Measurements from ENCODE around the gene CCDC73. TPM values are rescaled to one million over a fixed set of nuclear protein-coding genes. Genes with fewer than 3 reads are reported as not detected.

Gene CCDC73
- total RNA-seq, 4 donors from 2014 or later, result not detected

DNA sequence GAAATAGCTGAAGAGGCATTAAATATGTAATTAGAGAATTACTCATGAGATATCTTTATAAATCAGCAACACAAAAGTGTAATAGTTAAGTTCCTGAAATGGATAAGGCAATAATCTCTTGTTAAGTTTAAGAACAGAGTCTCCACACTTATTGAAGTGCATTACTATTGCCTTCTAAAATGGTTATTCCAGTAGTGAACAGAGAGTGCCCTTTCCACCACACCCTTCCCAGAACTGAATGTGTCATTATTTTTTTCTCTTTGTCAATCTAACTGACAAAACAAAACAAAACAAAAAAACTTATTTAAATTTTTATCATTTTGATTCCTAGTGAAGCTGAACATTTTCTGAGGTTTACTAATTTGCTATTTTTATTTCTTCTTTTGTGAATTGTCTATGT, 26.0 kb upstream of the CCDC73 start:
- intact Hi-C loops (cut with DNase I; ENCODE audit: low total_unique reads), result no loop called here
- H3K4me3 ChIP-seq (ENCODE audit: low read depth, poor library complexity, severe bottlenecking), result no peak overlapping the region
- TF ChIP-seq, protein P1, sequence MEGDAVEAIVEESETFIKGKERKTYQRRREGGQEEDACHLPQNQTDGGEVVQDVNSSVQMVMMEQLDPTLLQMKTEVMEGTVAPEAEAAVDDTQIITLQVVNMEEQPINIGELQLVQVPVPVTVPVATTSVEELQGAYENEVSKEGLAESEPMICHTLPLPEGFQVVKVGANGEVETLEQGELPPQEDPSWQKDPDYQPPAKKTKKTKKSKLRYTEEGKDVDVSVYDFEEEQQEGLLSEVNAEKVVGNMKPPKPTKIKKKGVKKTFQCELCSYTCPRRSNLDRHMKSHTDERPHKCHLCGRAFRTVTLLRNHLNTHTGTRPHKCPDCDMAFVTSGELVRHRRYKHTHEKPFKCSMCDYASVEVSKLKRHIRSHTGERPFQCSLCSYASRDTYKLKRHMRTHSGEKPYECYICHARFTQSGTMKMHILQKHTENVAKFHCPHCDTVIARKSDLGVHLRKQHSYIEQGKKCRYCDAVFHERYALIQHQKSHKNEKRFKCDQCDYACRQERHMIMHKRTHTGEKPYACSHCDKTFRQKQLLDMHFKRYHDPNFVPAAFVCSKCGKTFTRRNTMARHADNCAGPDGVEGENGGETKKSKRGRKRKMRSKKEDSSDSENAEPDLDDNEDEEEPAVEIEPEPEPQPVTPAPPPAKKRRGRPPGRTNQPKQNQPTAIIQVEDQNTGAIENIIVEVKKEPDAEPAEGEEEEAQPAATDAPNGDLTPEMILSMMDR (IDR thresholded peaks at IDR 0.05), result no peak
- no peak for TF ChIP-seq POLR2A (IDR thresholded peaks at IDR 0.05)
- no peak for DNase-seq (ENCODE audit: low spot score in 2 of 2)

DNA sequence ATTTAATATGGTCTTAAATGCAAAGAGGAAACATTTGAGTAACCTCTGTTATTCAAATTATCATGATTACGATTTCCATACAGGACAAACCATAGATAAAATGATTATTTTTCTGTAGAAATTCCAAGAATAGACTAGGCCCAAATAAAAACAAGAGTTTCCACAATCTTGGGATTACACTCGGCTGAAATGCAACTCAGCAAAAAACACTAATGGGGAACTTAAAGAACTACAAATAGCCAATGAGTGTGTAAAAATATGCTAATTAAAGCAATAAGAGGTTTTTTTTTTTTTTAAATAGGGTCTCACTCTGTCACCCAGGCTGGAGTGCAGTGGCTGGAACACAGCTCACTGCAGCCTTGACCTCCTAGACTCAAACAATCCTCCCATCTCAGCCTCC, 24.7 kb upstream of the CCDC73 start:
- TF ChIP-seq, protein P1 (IDR thresholded peaks at IDR 0.05), result no peak
- TF ChIP-seq POLR2A (IDR thresholded peaks at IDR 0.05), result no peak
- no peak overlapping the region for H3K4me3 ChIP-seq (ENCODE audit: low read depth, poor library complexity, severe bottlenecking)
- intact Hi-C loops (cut with DNase I; ENCODE audit: low total_unique reads), result no loop called here
- no peak for DNase-seq (ENCODE audit: low spot score in 2 of 2)
- WGBS, 2 donors, result 81 to 82% methylated on average over 2 of the region's 2 CpGs

DNA sequence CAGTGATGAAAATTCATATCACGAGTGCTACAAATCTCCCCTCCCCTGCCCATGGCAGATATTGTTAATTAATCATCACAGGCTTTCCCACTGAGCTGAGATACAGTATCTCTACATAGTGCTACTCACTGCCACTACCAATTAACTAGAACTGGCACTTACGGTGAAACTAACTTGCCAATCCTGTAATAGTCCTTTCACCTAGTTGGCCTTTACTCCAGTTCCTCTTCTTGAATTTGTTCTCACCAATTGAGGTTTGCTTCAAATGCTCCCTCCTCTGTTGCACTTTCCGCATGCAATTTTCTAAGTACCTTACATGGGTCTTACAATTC, 23.4 kb upstream of the CCDC73 start:
- intact Hi-C loops (cut with DNase I; ENCODE audit: low total_unique reads), result no loop called here
- TF ChIP-seq, protein P1 (IDR thresholded peaks at IDR 0.05), result no peak
- no peak for TF ChIP-seq POLR2A (IDR thresholded peaks at IDR 0.05)
- no peak for DNase-seq (ENCODE audit: low spot score in 2 of 2)
- H3K4me3 ChIP-seq (ENCODE audit: low read depth, poor library complexity, severe bottlenecking), result no peak overlapping the region
- WGBS, 2 donors, result 63 to 74% methylated on average over 3 of the region's 3 CpGs

DNA sequence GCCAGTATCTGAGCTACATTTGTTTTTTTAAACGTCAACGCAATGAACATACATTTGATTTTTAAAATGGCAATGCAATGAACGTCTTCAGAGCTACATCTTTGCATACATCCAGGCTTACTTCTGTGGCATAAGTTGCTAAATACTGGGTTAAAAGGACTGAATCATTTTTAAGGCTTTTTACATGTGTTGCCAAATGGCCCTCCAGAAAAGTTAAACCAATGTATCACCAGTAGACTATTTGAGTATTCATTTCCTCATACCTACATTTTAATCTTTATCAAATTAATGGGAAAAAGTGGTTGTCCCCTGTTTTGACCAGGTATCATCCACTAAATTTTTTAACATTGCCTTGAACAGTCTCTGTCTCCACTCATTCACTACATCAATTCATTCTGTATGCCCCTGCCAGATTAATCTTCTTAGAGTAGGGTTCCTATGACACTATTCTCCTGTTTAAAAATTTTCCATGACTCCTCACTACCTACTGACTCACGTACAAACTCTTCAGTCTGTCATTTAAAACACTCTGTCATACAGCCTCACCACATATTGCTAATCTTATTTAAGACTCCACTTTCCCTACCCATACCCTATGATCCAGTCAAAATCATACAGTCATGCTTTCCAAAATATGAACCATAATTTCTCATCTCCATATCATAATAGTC, 22.9 kb upstream of the CCDC73 start:
- TF ChIP-seq, protein P1 (IDR thresholded peaks at IDR 0.05), result no peak
- TF ChIP-seq POLR2A (IDR thresholded peaks at IDR 0.05), result no peak
- DNase-seq (ENCODE audit: low spot score in 2 of 2), result no peak
- intact Hi-C loops (cut with DNase I; ENCODE audit: low total_unique reads), result no loop called here
- WGBS, 2 donors, result 80 to 89% methylated on average over 4 of the region's 4 CpGs
- no peak overlapping the region for H3K4me3 ChIP-seq (ENCODE audit: low read depth, poor library complexity, severe bottlenecking)

DNA sequence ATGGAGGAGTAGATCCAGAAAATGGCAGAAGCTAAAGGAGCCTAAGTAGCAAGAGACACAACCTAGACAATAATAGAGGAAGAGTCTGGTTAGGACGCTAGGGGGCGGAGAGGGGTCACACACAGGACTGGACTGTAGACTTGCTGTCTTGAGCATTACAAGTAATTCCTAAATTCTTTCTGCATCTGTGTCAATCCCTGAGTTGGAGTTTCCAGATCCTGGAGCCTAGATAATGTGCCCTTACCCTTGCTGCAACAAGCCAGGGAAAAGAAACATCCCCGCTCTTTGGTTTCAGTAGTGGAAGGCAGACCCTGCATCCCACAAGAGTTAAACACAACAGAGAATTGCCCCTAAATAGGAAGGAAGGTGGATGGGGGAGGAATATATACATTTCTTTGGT, 14.9 kb upstream of the CCDC73 start:
- intact Hi-C loops (cut with DNase I; ENCODE audit: low total_unique reads), result no loop called here
- peak in 1 of 2 donors; percentile 68 for DNase-seq (ENCODE audit: low spot score in 2 of 2)
- TF ChIP-seq POLR2A (IDR thresholded peaks at IDR 0.05), result no peak
- TF ChIP-seq, protein P1 (IDR thresholded peaks at IDR 0.05), result no peak
- WGBS, 2 donors, result 26 to 29% methylated on average over 3 of the region's 3 CpGs
- H3K4me3 ChIP-seq (ENCODE audit: low read depth, poor library complexity, severe bottlenecking), result no peak overlapping the region

DNA sequence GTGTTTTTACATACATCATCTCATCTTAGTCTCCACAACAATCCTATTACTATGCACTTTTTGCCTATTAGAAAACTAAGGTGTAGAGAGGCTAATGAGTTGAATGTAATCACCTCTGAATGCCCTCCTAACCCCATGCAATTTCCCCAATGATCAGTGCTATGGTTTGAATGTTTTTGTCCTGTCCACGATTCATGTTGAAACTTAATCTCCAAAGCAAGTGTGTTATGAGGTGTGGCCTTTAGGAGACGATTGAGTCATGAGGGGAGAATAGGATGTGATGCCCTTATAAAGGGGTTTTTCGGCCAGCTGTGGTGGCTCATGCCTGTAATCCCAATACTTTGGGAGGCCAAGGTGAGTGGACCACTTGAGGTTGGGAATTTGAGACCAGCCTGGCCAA, 2.0 kb upstream of the CCDC73 start:
- DNase-seq (ENCODE audit: low spot score in 2 of 2), result no peak
- TF ChIP-seq, protein P1 (IDR thresholded peaks at IDR 0.05), result no peak
- no peak for TF ChIP-seq POLR2A (IDR thresholded peaks at IDR 0.05)
- WGBS, 2 donors, result 81 to 85% methylated on average over 3 of the region's 3 CpGs
- intact Hi-C loops (cut with DNase I; ENCODE audit: low total_unique reads), result no loop called here
- H3K4me3 ChIP-seq (ENCODE audit: low read depth, poor library complexity, severe bottlenecking), result no peak overlapping the region
